Activated gamma-delta T cell treated with anti-CD3 and anti-CD28 coated beads, Interleukin-2, amount 50 U/mL, for 16 hours (primary cell): ENCODE measurements around the gene RNASEH2A.
"Not testable (repeated sequence)": the region's sequence is repeated elsewhere in the genome, so short reads cannot be mapped to it uniquely, and the experiment has no call there.

Experiments used
- DNase-seq: peaks from one replicate; pipeline ENCODE4 v3.0.0-alpha.2; 2020; ENCODE audit warnings: low read depth

Gene RNASEH2A

GRCh38 chr19:12794196-12794941 lies 12.0 kb upstream of the RNASEH2A start:
- no peak for DNase-seq

GRCh38 chr19:12794971-12795381 lies 11.4 kb upstream of the RNASEH2A start:
- DNase-seq = no peak

- DNase-seq = peak; percentile 65
Observed at GRCh38 chr19:12796146-12797071, 10.0 kb upstream of the RNASEH2A start.

- DNase-seq = no peak
Observed at GRCh38 chr19:12797141-12797587, 9.2 kb upstream of the RNASEH2A start.

- DNase-seq = not testable (repeated sequence)
Observed at GRCh38 chr19:12797607-12798006, 8.8 kb upstream of the RNASEH2A start.

GRCh38 chr19:12799742-12800465 lies 6.5 kb upstream of the RNASEH2A start:
- DNase-seq = no peak

- DNase-seq = no peak
Observed at GRCh38 chr19:12800466-12800770, 6.0 kb upstream of the RNASEH2A start.

GRCh38 chr19:12800923-12801465 lies 5.4 kb upstream of the RNASEH2A start:
- no peak for DNase-seq

GRCh38 chr19:12801466-12802266 lies 4.7 kb upstream of the RNASEH2A start, which contains the start of the genes PRDX2 and THSD8:
TSS of gene PRDX2 (minus strand) at chr19:12801800. CDS start at chr19:12801261, 539 bp downstream.
TSS of gene THSD8 (plus strand) at chr19:12802069. CDS start at chr19:12802072, 3 bp downstream.
- peak; percentile 51 for DNase-seq

GRCh38 chr19:12802267-12803106 lies 3.9 kb upstream of the RNASEH2A start:
- DNase-seq = no peak

GRCh38 chr19:12804051-12804450 lies 2.3 kb upstream of the RNASEH2A start:
- DNase-seq = no peak

- DNase-seq = no peak
Observed at GRCh38 chr19:12815088-12815487, 8.7 kb downstream of the RNASEH2A start.

- DNase-seq = not testable (repeated sequence)
Observed at GRCh38 chr19:12817188-12817587, 10.8 kb downstream of the RNASEH2A start.

- DNase-seq = not testable (repeated sequence)
Observed at GRCh38 chr19:12817810-12818209, 11.4 kb downstream of the RNASEH2A start.

- DNase-seq = no peak
Observed at GRCh38 chr19:12821761-12822160, 15.4 kb downstream of the RNASEH2A start.

- DNase-seq = no peak
Observed at GRCh38 chr19:12825254-12826131, 19.1 kb downstream of the RNASEH2A start.

GRCh38 chr19:12828494-12828893 lies 22.1 kb downstream of the RNASEH2A start:
- no peak for DNase-seq

- DNase-seq = no peak
Observed at GRCh38 chr19:12833418-12833737, 27.0 kb downstream of the RNASEH2A start.
